HG03571 (cell line): Measurements from ENCODE around the gene GGTLC2.

Experiments used
- ATAC-seq: cut with Tn5 transposase; IDR thresholded peaks from one replicate; pipeline ENCODE4 v1.9.1; 2021; ENCODE audit not compliant: unreplicated experiment

GGTLC2 gene

GRCh38 chr22:22689621-22690345, 45.4 kb downstream of the GGTLC2 start:
- ATAC-seq: no peak

GRCh38 chr22:22691055-22691454, 46.6 kb downstream of the GGTLC2 start:
- ATAC-seq: no peak

GRCh38 chr22:22691716-22692701, 47.6 kb downstream of the GGTLC2 start:
- ATAC-seq: no peak

- ATAC-seq: no peak
Observed at GRCh38 chr22:22692707-22693530, 48.5 kb downstream of the GGTLC2 start.

- ATAC-seq: no peak
Observed at GRCh38 chr22:22693531-22693884, 49.1 kb downstream of the GGTLC2 start.

GRCh38 chr22:22694106-22694505, 49.7 kb downstream of the GGTLC2 start:
- no peak for ATAC-seq

- ATAC-seq: no peak
Observed at GRCh38 chr22:22696104-22696503, 51.7 kb downstream of the GGTLC2 start.
